HG03135 (cell line): ENCODE data around the gene ELFN1.

Source experiments
- ATAC-seq: cut with Tn5 transposase; IDR thresholded peaks from one replicate; pipeline ENCODE4 v1.9.1; 2021; ENCODE audit warnings: mild to moderate bottlenecking, moderate library complexity; ENCODE audit not compliant: unreplicated experiment

ELFN1 gene

DNA sequence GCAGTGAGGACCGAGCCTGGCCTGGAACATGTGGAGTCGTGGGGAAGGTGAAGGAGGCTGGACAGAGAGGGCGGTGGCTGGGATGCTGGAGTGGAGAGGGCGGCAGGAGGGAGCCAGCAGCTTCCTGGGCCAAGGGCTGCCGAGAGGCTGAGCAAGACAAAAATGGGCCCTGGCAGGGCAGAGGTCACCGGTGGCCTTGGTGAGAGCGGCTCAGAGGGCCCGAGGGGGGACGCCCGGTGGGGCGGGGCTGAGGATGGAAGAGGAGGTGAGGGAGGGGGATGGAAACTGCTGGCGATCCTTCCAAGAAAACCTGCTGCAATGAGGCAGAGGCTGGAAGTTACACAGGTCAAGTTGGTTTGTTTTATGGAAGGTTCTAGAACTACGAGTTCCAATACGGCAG, 69.5 kb downstream of the ELFN1 start:
- no peak for ATAC-seq

DNA sequence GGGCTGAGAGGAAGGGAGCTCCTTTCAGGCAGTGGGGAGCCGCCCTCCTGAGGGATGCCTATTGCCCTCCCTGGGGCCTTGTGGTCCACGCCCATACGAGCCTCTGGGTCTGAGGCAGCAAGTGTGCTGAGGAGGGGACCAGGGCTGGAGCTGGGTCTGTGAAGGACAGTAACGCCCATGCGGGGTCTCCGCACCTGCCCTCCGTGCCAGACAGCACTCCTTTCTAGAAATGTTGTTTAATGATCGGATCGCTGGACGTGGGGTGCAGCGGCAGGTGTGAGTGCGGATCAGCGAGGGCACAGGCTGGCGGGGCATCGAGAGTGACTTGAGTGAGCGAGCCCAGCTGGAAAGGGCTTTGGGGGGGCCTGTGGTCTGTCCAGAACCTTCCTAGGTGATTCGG, 70.1 kb downstream of the ELFN1 start:
- ATAC-seq: no peak

DNA sequence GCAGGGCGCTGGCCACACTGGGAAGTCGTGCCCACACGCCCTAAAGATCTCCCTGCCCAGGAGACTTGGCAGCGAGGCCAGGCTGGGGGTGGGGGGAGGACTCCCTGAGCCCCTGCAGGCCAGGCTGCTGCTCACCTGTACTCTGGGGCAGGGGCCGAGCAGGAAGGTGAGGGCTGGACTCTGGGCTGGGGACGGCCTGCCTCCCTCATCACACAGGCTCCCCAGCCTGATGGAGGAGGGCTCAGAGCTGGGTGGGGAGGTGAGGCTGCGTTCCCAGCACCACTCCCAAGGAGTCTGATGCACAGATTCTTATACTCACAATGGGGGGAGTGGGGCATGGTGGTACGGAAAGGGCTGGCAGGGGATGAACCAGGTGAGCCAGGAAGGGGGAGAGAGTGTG, 71.2 kb downstream of the ELFN1 start:
- ATAC-seq: no peak

DNA sequence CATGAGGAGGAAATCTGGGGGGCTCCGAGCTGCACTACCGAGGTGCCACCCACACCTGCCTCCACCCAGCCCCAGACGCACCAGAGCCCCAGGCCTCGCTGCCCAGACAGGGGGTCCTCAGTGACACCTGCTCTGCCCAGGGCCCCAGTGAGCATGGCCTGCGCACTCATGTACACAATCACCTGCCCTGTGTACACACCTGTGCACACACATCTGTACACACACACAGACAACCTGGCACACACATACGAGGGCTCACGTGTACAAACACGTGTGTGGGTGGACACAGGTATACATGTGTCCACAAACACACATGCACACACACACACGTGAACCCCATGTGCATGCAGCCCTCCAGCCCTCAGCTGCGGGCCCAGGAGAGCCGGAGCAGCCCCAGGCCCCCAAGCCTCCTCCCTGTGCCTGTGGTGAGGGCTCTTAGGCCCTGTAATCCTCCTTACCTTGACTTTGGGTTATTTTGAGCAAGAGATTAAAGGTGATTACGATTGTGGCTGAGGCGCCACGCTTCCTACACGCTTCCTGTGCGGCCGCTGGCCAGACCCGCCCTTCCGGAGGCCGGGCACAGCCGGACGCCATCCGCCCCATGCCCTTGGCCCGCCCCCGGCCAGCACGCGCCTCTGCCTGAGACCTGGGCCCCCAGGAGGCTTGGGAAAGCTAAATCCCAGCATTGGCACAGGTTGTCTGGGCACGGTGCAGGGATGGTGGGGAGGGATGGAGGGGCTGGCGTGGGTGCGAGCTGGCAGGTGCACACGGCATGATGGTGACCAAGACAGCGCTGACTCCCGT, 71.9 kb downstream of the ELFN1 start:
- no peak for ATAC-seq

DNA sequence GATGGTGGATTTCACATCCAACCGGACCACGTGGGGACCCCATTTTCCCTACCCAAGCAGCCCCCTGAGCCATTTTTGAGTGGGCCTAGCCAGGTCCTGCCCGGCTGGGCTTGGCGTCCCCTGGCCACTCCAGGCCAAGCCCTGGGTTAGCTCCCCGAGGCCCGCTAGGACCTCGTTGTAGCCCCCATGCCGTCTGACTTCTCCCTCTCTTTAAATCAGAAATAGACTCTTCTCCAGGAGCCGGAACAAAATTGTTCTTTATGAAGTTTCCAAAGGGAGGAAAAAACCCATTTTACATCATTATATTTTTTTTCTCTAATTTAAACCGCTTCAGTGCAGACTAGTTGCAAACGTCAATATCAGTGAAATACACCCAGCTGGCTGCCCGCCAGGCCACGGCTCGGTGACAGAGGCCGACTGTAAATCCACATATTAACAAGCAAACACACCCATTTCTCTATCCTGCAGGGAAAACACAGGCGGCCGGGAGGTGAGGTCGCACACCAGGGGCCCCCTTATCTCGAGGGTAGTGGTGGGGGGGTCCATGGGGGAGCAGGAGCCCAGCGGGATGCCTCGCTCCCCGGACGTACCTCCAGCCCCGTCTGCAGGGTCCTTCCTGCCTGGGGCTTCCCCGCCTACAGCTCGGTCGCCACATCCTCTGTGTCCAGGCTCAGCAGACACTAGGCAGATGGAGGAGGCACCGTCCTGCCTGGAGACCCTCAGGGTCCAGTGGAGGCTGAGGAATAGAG, 72.7 kb downstream of the ELFN1 start:
- ATAC-seq: no peak

DNA sequence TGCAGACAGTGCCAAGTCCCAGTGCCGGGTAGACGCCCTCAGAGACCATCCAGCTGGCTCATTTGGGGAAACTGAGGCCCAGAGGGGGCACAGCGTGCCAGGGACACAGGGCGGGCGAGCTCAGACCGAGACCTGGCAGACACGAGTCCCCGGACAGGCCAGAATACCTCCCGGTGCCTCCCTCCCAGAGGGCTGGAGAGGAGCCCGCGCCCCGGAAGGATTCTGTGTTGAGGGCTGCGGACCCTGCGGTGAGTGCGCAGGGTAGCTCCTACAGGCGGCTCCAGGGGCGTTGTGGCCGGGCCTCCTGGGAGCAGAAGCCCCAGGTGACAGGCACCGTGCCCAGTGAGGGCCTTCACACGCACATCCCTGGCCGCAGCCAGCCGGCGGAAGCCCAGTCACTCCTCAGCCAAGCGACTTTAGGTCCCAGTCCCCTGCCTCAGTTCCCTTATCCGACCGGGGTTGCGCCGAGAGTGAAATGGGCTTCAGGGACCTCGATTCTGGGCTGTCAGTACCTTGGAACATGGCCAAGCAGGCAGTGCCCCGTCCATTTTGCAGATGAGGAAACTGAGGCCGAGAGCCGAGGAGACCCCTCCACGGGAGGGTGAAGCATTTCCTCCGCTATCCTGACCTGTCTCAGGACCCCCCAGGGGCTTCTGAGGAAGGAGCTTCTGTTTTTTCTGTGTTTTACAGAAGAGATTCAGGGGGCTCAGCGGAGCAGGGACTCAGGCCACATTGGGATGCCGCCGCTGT, 73.6 kb downstream of the ELFN1 start:
- no peak for ATAC-seq

DNA sequence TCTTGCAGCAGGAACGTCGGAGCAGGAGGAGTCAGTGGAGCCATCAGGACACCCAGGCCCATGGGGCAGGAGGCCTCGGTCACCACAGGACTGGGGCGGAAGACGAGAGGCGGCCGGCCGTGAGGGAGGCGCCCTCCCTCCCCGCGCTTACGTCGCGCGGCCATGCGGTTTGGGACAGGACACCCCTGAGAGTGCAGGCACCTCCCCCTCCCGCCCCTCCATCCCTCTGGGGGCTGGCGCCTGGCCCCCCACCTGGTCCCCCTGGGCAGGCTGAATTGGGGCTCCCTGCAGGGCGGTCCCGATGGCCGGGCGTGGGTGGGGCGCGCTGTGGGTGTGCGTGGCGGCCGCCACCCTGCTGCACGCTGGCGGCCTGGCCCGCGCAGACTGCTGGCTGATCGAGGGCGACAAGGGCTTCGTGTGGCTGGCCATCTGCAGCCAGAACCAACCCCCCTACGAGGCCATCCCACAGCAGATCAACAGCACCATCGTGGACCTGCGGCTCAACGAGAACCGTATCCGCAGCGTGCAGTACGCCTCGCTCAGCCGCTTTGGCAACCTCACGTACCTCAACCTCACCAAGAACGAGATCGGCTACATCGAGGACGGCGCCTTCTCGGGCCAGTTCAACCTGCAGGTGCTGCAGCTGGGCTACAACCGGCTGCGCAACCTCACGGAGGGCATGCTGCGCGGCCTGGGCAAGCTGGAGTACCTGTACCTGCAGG, 74.4 kb downstream of the ELFN1 start:
- ATAC-seq: no peak

DNA sequence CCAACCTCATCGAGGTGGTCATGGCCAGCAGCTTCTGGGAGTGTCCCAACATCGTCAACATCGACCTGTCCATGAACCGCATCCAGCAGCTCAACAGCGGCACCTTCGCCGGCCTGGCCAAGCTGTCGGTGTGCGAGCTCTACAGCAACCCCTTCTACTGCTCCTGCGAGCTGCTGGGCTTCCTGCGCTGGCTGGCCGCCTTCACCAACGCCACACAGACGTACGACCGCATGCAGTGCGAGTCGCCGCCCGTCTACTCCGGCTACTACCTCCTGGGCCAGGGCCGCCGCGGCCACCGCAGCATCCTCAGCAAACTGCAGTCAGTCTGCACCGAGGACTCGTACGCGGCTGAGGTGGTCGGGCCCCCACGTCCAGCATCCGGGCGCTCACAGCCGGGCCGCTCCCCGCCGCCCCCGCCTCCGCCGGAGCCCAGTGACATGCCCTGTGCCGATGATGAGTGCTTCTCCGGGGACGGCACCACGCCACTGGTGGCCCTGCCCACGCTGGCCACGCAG, 75.0 kb downstream of the ELFN1 start:
- no peak for ATAC-seq

DNA sequence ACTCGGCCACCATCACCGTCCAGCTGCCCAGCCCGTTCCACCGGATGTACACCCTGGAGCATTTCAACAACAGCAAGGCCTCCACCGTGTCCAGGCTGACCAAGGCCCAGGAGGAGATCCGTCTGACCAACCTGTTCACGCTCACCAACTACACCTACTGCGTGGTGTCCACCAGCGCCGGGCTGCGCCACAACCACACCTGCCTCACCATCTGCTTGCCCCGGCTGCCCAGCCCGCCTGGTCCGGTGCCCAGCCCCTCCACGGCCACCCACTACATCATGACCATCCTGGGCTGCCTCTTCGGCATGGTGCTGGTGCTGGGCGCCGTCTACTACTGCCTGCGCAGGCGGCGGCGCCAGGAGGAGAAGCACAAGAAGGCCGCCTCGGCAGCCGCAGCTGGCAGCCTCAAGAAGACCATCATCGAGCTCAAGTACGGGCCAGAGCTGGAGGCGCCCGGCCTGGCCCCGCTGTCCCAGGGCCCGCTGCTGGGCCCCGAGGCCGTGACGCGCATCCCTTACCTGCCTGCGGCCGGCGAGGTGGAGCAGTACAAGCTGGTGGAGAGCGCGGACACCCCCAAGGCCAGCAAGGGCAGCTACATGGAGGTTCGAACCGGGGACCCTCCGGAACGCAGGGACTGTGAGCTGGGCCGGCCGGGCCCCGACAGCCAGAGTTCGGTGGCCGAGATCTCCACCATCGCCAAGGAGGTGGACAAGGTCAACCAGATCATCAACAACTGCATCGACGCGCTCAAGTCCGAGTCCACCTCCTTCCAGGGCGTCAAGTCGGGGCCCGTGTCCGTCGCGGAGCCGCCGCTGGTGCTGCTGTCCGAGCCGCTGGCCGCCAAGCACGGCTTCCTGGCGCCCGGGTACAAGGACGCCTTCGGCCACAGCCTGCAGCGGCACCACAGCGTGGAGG, 75.8 kb downstream of the ELFN1 start:
- no peak for ATAC-seq

DNA sequence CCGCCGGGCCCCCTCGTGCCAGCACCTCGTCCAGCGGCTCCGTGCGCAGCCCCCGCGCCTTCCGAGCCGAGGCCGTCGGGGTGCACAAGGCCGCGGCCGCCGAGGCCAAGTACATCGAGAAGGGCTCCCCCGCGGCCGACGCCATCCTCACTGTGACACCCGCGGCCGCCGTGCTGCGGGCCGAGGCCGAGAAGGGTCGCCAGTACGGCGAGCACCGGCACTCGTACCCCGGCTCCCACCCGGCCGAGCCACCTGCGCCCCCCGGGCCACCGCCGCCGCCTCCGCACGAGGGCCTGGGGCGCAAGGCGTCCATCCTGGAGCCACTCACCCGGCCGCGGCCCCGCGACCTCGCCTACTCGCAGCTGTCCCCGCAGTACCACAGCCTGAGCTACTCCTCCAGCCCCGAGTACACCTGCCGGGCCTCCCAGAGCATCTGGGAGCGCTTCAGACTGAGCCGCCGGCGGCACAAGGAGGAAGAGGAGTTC, 76.5 kb downstream of the ELFN1 start:
- ATAC-seq: no peak

DNA sequence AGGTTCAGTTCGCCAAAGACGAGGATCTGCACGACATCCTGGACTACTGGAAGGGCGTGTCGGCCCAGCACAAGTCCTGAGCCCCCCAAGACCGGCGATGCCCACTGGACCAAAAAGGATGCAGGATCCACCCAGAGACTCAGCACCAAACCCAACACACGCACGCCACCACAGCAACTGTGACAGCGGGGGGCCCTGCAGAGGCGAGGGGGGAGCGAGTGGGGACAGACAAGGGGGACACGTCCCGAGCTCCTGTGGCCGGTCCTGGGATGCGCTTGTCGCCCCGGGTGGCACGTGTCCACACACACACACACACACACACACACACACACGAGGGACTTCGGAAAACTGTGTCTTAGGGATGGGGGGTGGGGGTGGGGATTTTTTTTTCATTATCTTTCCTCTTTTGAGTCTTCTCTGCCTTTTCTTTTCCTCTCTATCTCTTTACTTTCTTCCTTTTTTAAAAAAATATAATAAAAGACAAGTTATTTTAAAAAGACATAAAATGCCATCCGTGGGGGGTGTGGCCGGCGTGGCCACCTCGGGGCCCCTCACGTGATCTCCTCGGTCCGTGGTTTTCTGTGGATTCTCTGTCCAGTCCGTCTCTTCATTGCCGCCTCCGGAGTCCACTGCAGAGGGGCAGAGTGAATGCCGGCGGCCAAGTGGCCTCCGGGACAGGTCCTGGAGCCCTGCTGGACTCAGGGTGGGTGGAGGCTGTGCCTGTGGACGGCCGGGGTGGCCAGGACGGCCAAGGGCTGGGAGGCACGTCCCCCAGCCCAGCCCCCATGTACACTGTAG, 77.1 kb downstream of the ELFN1 start:
- ATAC-seq: no peak

DNA sequence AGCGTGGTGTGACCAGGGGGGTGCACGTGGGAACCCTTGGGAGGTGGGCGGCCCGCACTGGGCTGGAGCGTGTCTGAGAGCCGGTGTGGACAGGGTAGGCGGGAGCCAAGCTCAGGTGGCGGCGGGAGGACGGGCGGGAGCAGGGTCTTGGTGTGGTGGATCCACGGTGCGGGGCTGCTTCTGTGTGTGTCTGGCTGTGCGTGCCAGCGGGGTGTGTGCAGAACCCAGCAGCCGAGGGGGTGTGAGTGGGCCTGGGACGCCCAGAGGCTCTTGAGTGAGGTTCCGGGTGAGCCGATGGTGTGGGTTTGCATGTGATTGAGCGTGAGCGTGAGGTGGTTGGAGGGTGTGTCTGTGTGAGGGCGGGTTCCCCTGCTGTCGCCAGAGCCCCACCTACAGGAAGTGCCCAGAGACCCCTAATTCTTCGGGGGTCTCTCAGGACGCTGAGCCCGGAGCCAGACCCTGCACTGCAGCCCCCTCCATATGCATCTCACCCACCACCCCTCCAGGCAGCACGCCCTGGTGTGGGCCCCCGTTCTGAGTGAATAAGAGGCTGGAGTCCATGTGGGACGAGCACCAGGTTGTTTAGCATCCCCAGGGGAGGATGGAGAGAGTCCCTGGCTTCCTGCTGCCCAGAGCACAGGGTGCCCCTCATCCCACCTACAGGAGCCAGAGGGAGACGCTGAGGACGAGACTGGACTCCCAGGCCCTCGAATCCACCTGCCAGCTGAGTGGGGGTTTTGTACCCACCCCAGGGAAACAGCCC, 78.2 kb downstream of the ELFN1 start:
- ATAC-seq: no peak

DNA sequence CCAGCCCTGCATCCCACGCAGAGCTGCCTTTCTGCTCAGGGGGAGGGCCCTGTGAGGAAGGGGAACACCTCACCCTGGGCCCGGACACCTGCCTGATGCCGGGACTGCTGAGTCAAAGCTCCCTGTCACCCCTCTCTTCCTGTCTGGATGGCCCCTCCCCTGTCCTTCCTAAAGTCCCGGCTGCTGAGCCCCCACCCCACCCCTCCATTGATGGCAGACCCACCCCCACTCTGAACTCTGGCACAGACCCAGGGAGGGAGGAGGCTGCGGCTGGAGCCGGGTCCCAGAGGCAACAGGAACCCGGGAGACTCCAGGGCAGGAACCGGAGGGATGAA, 78.7 kb downstream of the ELFN1 start:
- no peak for ATAC-seq

DNA sequence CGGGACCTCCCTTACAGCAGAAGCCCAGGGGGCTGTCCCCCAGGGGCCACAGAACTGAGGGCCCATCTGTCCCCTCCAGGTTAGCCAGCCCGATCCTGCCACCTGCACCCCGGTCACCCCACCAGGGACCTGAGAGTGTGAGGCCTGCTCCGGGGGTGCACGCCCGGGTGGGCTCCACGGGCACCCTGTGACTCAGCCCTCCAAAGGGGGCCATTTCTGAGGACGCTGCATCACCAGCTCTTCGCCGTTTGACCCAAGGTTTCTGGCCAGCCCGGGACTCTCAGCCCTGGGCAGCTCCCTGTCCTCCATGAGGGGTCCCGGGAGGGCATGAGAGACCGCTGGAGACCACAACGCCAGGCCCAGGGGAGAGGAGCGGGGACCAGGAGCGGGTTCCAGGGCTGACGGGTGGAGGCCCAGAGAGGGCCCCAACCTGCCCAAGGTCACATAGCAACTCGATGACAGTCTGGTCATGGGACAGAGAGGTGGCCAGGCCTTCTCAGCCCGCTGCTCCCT, 79.3 kb downstream of the ELFN1 start:
- no peak for ATAC-seq

DNA sequence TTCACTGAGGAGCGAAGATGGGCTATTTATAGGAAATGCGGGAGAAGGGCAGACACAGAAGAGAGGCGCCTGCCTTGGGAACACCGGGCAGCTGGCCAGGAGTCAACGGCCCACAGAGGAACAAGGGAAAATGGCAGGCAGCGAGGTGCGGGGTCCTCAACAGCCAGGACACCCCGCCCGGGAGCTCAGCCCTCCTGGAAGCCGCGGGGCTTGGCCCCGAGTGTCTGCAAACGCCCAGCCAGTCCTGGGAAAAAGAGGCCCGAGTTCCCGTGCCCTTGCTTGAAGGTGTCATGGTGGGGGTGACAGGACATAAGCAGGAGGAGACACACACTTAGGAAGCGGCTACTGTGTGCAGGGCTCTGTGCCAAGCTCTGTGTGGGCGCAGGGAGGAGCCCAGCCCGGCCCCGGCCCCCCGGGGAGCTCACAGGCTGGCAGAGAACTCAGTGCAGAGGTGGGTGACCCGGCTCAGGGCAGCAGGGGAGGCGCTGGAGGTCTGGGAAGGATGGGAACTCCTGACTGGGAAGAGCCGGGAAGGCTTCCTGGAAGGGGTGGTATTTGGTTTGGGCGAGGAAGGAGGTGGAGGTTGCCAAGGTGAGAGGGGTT, 79.9 kb downstream of the ELFN1 start:
- ATAC-seq: no peak

DNA sequence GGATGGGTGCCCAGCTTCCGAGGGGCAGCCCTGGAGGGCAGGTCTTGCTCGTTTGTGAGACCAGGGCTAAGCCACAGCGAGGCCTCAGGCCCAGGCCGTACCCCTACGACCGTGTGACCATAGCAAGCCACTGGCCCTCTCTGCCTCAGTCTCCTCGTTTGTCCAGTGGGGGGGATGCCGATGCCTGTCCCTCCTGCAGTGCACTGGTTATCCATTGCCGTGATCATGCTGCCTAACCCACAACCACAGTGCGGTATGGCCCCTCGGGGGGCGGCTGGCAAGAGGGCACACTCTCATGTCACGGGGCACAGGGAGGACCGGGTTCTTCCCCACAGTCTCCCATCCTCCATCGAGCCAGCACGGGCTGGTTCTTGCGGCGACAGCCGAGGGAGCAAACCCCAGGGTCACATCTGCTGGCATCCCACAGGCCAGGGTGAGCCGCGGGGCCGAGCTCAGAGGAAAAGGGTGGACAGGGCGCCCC, 80.5 kb downstream of the ELFN1 start:
- no peak for ATAC-seq

DNA sequence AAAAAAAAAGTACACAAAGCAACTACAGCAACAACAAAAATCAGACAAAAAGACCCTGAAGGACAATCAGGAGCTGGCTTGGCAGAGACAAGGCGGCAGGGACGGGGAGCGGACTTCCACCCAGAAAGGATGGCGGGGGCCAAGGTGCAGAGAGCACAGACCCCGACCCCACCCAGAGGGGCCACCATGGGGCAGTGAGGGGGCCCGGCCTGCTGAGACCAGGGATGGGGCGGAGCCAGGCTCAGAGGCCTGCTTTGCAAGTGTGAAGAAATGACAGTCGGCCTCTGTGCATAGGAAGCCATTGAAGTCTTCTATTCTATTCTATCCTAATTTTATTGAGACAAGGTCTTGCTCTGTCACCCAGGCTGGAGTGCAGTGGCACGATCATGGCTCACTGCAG, 82.0 kb downstream of the ELFN1 start:
- no peak for ATAC-seq
